ENCODE data around the gene PIGA. TPM values are rescaled to one million over a fixed set of nuclear protein-coding genes. Genes with fewer than 3 reads are reported as not detected.

The PIGA gene
- total and polyA plus RNA-seq, 4 donors: 11.7 to 72.8 (median 18.8) TPM

GRCh38 chrX:15322072-15322471 is 13.3 kb downstream of the PIGA start:
- peaks cover 0 to 6% (median 3%) of the 10 kb centered on the region in 4 donors for H3K36me3 ChIP-seq (ENCODE audit: control insufficient read depth in 4 of 4, insufficient read depth in 4 of 4, low read length in 4 of 4)
- H3K4me3 ChIP-seq: no peak overlapping the region
- DNase-seq: no peak
- WGBS, 2 donors: 76 to 80% methylated on average over 3 of the region's 3 CpGs
- no peak for ATAC-seq (ENCODE audit: insufficient read depth, low FRiP score)
- no peak overlapping the region for H3K9ac ChIP-seq (ENCODE audit: insufficient read depth in 1 of 2, low read length in 2 of 2)
- no peak overlapping the region for H3K27ac ChIP-seq (ENCODE audit: low read depth in 1 of 2, low read length in 1 of 2)
- H3K4me1 ChIP-seq (ENCODE audit: control insufficient read depth in 5 of 5, insufficient read depth in 5 of 5, low read length in 5 of 5): no peaks in the 10 kb centered on the region
- TF ChIP-seq, protein P1, sequence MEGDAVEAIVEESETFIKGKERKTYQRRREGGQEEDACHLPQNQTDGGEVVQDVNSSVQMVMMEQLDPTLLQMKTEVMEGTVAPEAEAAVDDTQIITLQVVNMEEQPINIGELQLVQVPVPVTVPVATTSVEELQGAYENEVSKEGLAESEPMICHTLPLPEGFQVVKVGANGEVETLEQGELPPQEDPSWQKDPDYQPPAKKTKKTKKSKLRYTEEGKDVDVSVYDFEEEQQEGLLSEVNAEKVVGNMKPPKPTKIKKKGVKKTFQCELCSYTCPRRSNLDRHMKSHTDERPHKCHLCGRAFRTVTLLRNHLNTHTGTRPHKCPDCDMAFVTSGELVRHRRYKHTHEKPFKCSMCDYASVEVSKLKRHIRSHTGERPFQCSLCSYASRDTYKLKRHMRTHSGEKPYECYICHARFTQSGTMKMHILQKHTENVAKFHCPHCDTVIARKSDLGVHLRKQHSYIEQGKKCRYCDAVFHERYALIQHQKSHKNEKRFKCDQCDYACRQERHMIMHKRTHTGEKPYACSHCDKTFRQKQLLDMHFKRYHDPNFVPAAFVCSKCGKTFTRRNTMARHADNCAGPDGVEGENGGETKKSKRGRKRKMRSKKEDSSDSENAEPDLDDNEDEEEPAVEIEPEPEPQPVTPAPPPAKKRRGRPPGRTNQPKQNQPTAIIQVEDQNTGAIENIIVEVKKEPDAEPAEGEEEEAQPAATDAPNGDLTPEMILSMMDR (IDR thresholded peaks at IDR 0.05; ENCODE audit: control extremely low read depth, extremely low read depth): no peak
- no peaks in the 10 kb centered on the region for H3K9me3 ChIP-seq (ENCODE audit: control insufficient read depth in 4 of 4, insufficient read depth in 3 of 4, low read length in 3 of 4)
- H3K27me3 ChIP-seq (ENCODE audit: control insufficient read depth in 3 of 3, insufficient read depth in 3 of 3, low read length in 2 of 3): peaks cover 0 to 53% (median 15%) of the 10 kb centered on the region in 3 donors

- WGBS, 2 donors: 24 to 52% methylated on average over 4 of the region's 4 CpGs
- H3K27ac ChIP-seq (ENCODE audit: low read depth in 1 of 2, low read length in 1 of 2): no peak overlapping the region
- TF ChIP-seq, protein P1 (IDR thresholded peaks at IDR 0.05; ENCODE audit: control extremely low read depth, extremely low read depth): no peak
Observed at GRCh38 chrX:15321447-15321846, 13.9 kb downstream of the PIGA start.

GRCh38 chrX:15320297-15320696 is 15.0 kb downstream of the PIGA start:
- WGBS, 2 donors: 71 to 89% methylated on average over 4 of the region's 4 CpGs
- DNase-seq (no peak), ATAC-seq (ENCODE audit: insufficient read depth, low FRiP score) (no peak)
- no peak overlapping the region for H3K9ac ChIP-seq (ENCODE audit: insufficient read depth in 1 of 2, low read length in 2 of 2)
- no peaks in the 10 kb centered on the region for H3K4me1 ChIP-seq (ENCODE audit: control insufficient read depth in 5 of 5, insufficient read depth in 5 of 5, low read length in 5 of 5)
- H3K27ac ChIP-seq (ENCODE audit: low read depth in 1 of 2, low read length in 1 of 2): no peak overlapping the region
- no peaks in the 10 kb centered on the region for H3K9me3 ChIP-seq (ENCODE audit: control insufficient read depth in 4 of 4, insufficient read depth in 3 of 4, low read length in 3 of 4)
- peaks cover 0 to 3% (median 3%) of the 10 kb centered on the region in 4 donors for H3K36me3 ChIP-seq (ENCODE audit: control insufficient read depth in 4 of 4, insufficient read depth in 4 of 4, low read length in 4 of 4)
- peaks cover 0 to 48% (median 15%) of the 10 kb centered on the region in 3 donors for H3K27me3 ChIP-seq (ENCODE audit: control insufficient read depth in 3 of 3, insufficient read depth in 3 of 3, low read length in 2 of 3)
- H3K4me3 ChIP-seq: no peak overlapping the region
- TF ChIP-seq, protein P1 (IDR thresholded peaks at IDR 0.05; ENCODE audit: control extremely low read depth, extremely low read depth): no peak

More at GRCh38 chrX:15321447-15321846, 13.9 kb downstream of the PIGA start:
- Histone ChIP-seq H3K36me3 (ENCODE audit: control insufficient read depth in 4 of 4, insufficient read depth in 4 of 4, low read length in 4 of 4) (peaks cover 0 to 6% (median 3%) of the 10 kb centered on the region in 4 donors), H3K9ac (ENCODE audit: insufficient read depth in 1 of 2, low read length in 2 of 2) (no peak overlapping the region), H3K27me3 (ENCODE audit: control insufficient read depth in 3 of 3, insufficient read depth in 3 of 3, low read length in 2 of 3) (peaks cover 0 to 56% (median 15%) of the 10 kb centered on the region in 3 donors), H3K4me3 (no peak overlapping the region), H3K4me1 (ENCODE audit: control insufficient read depth in 5 of 5, insufficient read depth in 5 of 5, low read length in 5 of 5) (no peaks in the 10 kb centered on the region), H3K9me3 (ENCODE audit: control insufficient read depth in 4 of 4, insufficient read depth in 3 of 4, low read length in 3 of 4) (no peaks in the 10 kb centered on the region)
- DNase-seq (no peak), ATAC-seq (ENCODE audit: insufficient read depth, low FRiP score) (no peak)

DNA sequence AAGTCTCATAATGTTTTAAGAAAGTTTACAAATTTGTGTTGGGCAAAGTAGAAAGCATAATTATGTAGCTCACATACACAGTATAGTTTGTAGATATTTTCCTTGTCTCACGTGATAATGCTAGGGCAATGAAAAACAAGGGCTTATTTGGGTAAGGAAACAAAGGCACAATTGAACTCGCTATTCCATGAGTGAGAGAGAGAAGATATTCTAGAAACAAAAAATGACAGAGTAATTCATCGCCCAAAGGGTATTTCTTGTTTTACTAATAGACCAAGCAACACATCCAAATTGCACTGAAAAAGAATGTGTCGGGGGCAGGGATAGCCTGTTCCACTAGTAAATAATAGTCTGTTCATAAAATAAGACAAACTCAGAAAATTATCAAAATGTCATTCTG is 16.2 kb downstream of the PIGA start:
- Histone ChIP-seq H3K9ac (ENCODE audit: insufficient read depth in 1 of 2, low read length in 2 of 2) (no peak overlapping the region), H3K4me3 (no peak overlapping the region), H3K27ac (ENCODE audit: low read depth in 1 of 2, low read length in 1 of 2) (no peak overlapping the region), H3K4me1 (ENCODE audit: control insufficient read depth in 5 of 5, insufficient read depth in 5 of 5, low read length in 5 of 5) (no peaks in the 10 kb centered on the region), H3K36me3 (ENCODE audit: control insufficient read depth in 4 of 4, insufficient read depth in 4 of 4, low read length in 4 of 4) (peaks cover 0 to 3% (median 3%) of the 10 kb centered on the region in 4 donors), H3K27me3 (ENCODE audit: control insufficient read depth in 3 of 3, insufficient read depth in 3 of 3, low read length in 2 of 3) (peaks cover 0 to 44% (median 17%) of the 10 kb centered on the region in 3 donors), H3K9me3 (ENCODE audit: control insufficient read depth in 4 of 4, insufficient read depth in 3 of 4, low read length in 3 of 4) (no peaks in the 10 kb centered on the region)
- ATAC-seq (ENCODE audit: insufficient read depth, low FRiP score): no peak
- no peak for DNase-seq
- WGBS, 2 donors: 86 to 93% methylated on average over 4 of the region's 4 CpGs
- TF ChIP-seq, protein P1 (IDR thresholded peaks at IDR 0.05; ENCODE audit: control extremely low read depth, extremely low read depth): no peak
